WI38 (cell line): ENCODE data around the gene EVC2.

ENCODE experiments used
- H3K4me3 ChIP-seq: 2 replicates; pipeline ENCODE4 v1.5.1; 2011; ENCODE audit warnings: low read depth, mild to moderate bottlenecking, control low read depth, low read length
- TF ChIP-seq, protein P1 (sequence below): IDR thresholded peaks from 2 replicates; pipeline ENCODE4 v1.5.1; 2012; ENCODE audit warnings: low read depth, mild to moderate bottlenecking, control low read depth, low read length

Gene EVC2

DNA sequence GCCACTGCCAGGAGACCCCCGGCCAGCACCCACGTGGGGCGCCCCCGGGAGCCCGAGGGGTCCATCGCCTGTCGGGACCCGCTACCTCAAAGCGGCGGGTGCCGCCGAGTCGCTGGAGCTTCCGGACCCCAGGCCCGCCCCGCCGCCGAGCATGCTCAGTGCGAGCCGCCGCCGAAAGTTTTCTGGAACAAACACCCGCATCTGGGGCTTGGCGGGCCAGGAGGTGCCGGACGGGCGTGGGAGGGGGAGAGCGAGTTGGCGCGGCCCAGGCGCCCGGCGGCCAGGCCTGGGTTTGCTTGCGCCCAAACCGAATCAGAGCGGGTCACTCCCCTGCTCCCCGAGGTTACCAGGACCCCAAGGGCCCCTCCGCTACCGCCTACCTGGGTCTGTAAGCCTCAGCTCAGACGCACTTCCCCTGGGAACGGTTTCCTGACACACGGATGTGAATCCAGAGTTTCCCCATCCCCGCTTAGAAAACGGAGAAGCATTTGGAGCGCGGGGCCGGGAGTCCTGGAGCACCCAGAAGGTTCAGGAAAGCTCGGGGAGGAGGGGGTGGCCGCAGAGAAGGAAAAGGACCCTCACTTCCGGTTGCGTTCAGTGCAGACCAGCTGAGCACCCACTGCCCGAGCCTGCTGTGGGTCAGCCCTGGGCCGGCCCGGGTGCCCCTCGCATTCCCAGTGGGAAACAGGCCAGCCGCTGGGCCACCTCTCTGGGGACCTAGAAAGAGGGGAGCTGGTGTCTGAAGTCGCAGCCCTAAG, at the start of gene EVC2:
EVC2 (minus strand) TSS at position 111 of the 758 bp plus-strand sequence; CDS start at position 65, 46 bp downstream.
- peak within 1 kb of the TSS; percentile 84 for H3K4me3 ChIP-seq

DNA sequence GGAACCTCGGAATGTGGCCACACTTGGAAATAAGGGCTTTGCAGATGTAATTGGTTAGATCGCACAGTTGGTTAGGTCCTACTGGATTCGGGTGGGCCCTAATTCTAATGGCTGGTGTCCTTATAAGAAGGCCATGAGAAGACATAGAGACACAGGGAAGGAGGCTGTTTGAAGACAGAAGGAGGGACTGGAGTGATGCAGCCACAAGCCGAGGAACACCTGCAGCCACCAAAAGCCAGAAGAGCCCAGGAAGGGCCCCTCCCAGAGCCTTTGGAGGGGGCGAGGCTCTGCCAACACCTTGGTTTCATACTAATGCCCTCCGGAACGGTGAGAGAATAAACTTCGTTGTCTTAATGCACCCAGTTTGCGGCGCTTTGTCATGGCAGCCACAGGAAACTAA, 49.6 kb upstream of the EVC2 start:
- no peak overlapping the region for H3K4me3 ChIP-seq
- TF ChIP-seq, protein P1, sequence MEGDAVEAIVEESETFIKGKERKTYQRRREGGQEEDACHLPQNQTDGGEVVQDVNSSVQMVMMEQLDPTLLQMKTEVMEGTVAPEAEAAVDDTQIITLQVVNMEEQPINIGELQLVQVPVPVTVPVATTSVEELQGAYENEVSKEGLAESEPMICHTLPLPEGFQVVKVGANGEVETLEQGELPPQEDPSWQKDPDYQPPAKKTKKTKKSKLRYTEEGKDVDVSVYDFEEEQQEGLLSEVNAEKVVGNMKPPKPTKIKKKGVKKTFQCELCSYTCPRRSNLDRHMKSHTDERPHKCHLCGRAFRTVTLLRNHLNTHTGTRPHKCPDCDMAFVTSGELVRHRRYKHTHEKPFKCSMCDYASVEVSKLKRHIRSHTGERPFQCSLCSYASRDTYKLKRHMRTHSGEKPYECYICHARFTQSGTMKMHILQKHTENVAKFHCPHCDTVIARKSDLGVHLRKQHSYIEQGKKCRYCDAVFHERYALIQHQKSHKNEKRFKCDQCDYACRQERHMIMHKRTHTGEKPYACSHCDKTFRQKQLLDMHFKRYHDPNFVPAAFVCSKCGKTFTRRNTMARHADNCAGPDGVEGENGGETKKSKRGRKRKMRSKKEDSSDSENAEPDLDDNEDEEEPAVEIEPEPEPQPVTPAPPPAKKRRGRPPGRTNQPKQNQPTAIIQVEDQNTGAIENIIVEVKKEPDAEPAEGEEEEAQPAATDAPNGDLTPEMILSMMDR, result no peak

More for the DNA sequence above, at the start of gene EVC2:
- TF ChIP-seq, protein P1, result no peak

DNA sequence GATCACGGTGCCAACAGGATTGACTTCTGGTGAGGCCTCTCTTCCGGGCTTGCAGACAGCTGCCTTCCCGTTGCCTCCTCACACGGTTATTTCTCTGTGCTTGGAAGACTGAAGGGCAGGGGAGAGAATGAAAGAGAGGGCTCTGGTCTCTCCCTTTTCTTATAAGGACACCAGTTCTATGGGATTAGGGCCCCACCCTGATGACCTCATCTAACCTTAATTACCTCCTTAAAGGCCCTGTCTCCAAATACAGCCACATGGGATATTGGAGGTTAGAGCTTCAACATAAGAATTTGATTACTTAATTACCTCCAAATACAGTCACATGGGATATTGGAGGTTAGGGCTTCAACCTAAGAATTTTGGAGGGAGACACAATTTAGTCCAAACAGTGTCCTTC, 49.2 kb upstream of the EVC2 start:
- H3K4me3 ChIP-seq, result no peak overlapping the region
- TF ChIP-seq, protein P1, result no peak

DNA sequence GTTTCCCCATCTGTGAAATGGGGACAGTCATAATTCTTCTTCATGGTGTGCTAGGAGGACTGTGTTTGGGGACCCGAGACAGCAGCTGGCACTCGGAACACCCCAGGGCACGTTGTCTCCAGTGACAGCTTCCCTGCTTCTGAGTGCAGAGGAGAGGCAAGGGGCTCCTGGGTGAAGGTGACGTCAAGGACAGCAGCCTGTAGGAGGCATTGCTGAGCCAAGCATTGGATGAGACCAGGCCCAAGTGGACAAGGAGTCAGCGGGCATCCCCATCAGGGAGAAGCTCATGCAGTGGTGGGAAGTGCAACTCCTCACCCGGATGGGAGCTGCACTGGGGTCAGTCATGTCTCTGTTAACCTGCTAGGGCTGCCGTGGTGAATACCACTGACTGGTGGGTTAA, 48.7 kb upstream of the EVC2 start:
- H3K4me3 ChIP-seq, result no peak overlapping the region

GRCh38 chr4:5756271-5756670, 47.9 kb upstream of the EVC2 start:
- TF ChIP-seq, protein P1, result no peak
- H3K4me3 ChIP-seq, result no peak overlapping the region

More for the DNA sequence above, 48.7 kb upstream of the EVC2 start:
- TF ChIP-seq, protein P1, result no peak

DNA sequence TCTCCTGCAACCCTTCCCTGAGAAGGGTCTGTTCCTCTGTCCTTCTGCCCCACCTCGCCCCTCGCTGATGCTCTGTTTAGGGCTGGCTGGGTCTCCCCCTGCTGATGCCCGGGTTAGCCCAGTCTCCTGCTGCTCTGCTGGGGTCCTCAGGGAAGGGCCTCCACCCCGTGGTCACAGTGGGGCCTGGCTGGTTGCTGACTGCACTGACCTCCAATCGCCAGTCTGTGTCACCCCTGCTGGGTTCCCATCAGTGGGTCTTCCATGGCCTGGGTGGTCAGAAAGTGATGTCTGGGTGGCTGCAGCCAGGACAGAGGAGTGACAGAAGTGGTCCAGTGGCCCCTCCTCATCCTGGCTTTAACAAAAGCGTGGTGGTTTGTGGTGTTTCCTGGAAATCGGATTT, 47.3 kb upstream of the EVC2 start:
- H3K4me3 ChIP-seq, result no peak overlapping the region
- TF ChIP-seq, protein P1, result no peak

- no peak overlapping the region for H3K4me3 ChIP-seq
- TF ChIP-seq, protein P1, result no peak
Measured at GRCh38 chr4:5755161-5755560, 46.8 kb upstream of the EVC2 start.
